Endothelial cell of umbilical vein (primary cell): ENCODE data around the gene C22orf39. TPM values are rescaled to one million over a fixed set of nuclear protein-coding genes. Genes with fewer than 3 reads are reported as not detected.

Experiments used
- BruUV-seq: library from RNA; stranded (reverse); fragments of 400-500 nt; replicated peaks from 2 replicates; lab custom pipeline; 2021; lab: Mats Ljungman, UMichigan
- CTCF ChIA-PET: fragments of 300-600, 350-600 bp; sonication (Branson Sonifier 250); formaldehyde crosslinking; loops from one replicate; lab custom pipeline; 2021; ENCODE audit warnings: antibody characterized with exemption, inconsistent platforms; lab: Charles Lee
- POLR2A ChIA-PET: fragments of 300-600, 350-600 bp; sonication (Branson Sonifier 250); formaldehyde crosslinking; loops from one replicate; lab custom pipeline; 2021; ENCODE audit warnings: antibody characterized with exemption, inconsistent platforms; lab: Charles Lee
- DNase-seq: peaks from one replicate; pipeline ENCODE4 v3.0.0-alpha.2; 2011; ENCODE audit warnings: low read depth, low spot score
- FAIRE-seq: peaks from 2 replicates; lab custom pipeline; 2011; peaks lifted over from hg19 to GRCh38; lab: Jason Lieb, UNC
- H2AFZ ChIP-seq: 2 replicates; pipeline ENCODE4 v1.6.0; 2012; ENCODE audit warnings: low read depth, low read length, control low read depth, inconsistent platforms
- H3K27ac ChIP-seq: 2 replicates; pipeline ENCODE4 v1.5.1; 2011; ENCODE audit warnings: low read depth, mild to moderate bottlenecking, control low read depth, low read length, moderate library complexity; ENCODE audit not compliant: insufficient read depth
- H3K27me3 ChIP-seq, 2 experiments: 2 replicates each; pipeline versions ENCODE4 v1.6.0 to v1.6.1; 2011; ENCODE audit warnings: low read length in 2 of 2, mixed read lengths in 1 of 2; ENCODE audit not compliant: control insufficient read depth in 2 of 2, insufficient read depth in 2 of 2
- H3K36me3 ChIP-seq, 2 experiments: 2 replicates in 1 of 2; 3 replicates in 1 of 2; pipeline ENCODE4 v1.5.1; 2011; ENCODE audit warnings: low read length in 2 of 2, mild to moderate bottlenecking in 1 of 2, moderate library complexity in 1 of 2; ENCODE audit not compliant: control insufficient read depth in 2 of 2, insufficient read depth in 2 of 2; ENCODE audit errors: extremely low read depth in 1 of 2
- H3K4me1 ChIP-seq: 3 replicates; pipeline ENCODE4 v1.5.1; 2011; ENCODE audit warnings: mild to moderate bottlenecking, low read length; ENCODE audit not compliant: control insufficient read depth, insufficient read depth; ENCODE audit errors: extremely low read depth
- H3K4me2 ChIP-seq: 2 replicates; pipeline ENCODE4 v1.6.1; 2011; ENCODE audit warnings: low read length, control low read depth, mixed read lengths; ENCODE audit not compliant: insufficient read depth
- H3K4me3 ChIP-seq, 3 experiments: fragments of 200-600 bp in 1 of 3; sonication (generic), shearing (Covaris generic) in 1 of 3; replicated peaks in 1 of 3; 2 replicates each; pipeline ENCODE4 v1.5.1; 2011 to 2016; ENCODE audit warnings: control low read depth in 3 of 3, low read length in 3 of 3, mild to moderate bottlenecking in 2 of 3, inconsistent platforms in 1 of 3, low read depth in 1 of 3, moderate library complexity in 1 of 3; ENCODE audit not compliant: insufficient read depth in 1 of 3
- H3K79me2 ChIP-seq: 2 replicates; pipeline ENCODE4 v1.6.0; 2012; ENCODE audit warnings: low read length, inconsistent platforms; ENCODE audit not compliant: control insufficient read depth, insufficient read depth
- H3K9ac ChIP-seq: replicated peaks from 2 replicates; pipeline ENCODE3; 2011; ENCODE audit warnings: low read length, control low read depth; ENCODE audit not compliant: insufficient read depth; ENCODE audit errors: extremely low read depth
- H3K9me1 ChIP-seq: replicated peaks from 3 replicates; pipeline ENCODE4 v1.6.0; 2011; ENCODE audit warnings: mild to moderate bottlenecking, low read length; ENCODE audit not compliant: control insufficient read depth, insufficient read depth; ENCODE audit errors: extremely low read depth
- H3K9me3 ChIP-seq: replicated peaks from 2 replicates; pipeline ENCODE4 v1.5.1; 2012; ENCODE audit warnings: low read length, inconsistent platforms; ENCODE audit not compliant: control insufficient read depth, insufficient read depth
- H4K20me1 ChIP-seq: replicated peaks from 2 replicates; pipeline ENCODE3; 2011; ENCODE audit warnings: mild to moderate bottlenecking, low read length; ENCODE audit not compliant: control insufficient read depth, insufficient read depth; ENCODE audit errors: extremely low read depth
- EZH2 ChIP-seq: IDR thresholded peaks from 2 replicates; pipeline ENCODE4 v1.6.1; 2012; ENCODE audit warnings: borderline replicate concordance, low read depth, mild to moderate bottlenecking, moderate library complexity, low read length, inconsistent platforms; ENCODE audit not compliant: severe bottlenecking
- FOS ChIP-seq: IDR thresholded peaks from 2 replicates; pipeline ENCODE4 v1.6.1; 2011; ENCODE audit warnings: mild to moderate bottlenecking, low read length, moderate library complexity, borderline replicate concordance; ENCODE audit not compliant: insufficient read depth
- GATA2 ChIP-seq: IDR thresholded peaks from 2 replicates; pipeline ENCODE4 v1.7.0; 2011; ENCODE audit warnings: low read depth, mild to moderate bottlenecking, moderate library complexity, mixed read lengths, low read length; ENCODE audit not compliant: insufficient read length, insufficient read depth
- JUN ChIP-seq: IDR thresholded peaks from 2 replicates; pipeline ENCODE4 v1.6.1; 2011; ENCODE audit warnings: borderline replicate concordance, low read depth; ENCODE audit not compliant: insufficient read length, insufficient read depth
- MAX ChIP-seq: IDR thresholded peaks from 2 replicates; pipeline ENCODE4 v1.6.1; 2011; ENCODE audit not compliant: insufficient read depth, insufficient read length
- MYC ChIP-seq: IDR thresholded peaks from one replicate; pipeline ENCODE4 v1.6.1; 2011; ENCODE audit warnings: mild to moderate bottlenecking, low read depth, low read length
- POLR2A ChIP-seq: IDR thresholded peaks from 2 replicates; pipeline ENCODE4 v1.6.1; 2012; ENCODE audit warnings: low read depth, mild to moderate bottlenecking, control low read depth, low read length
- POLR2AphosphoS5 ChIP-seq: IDR thresholded peaks from 2 replicates; pipeline ENCODE4 v1.6.1; 2012; ENCODE audit warnings: low read depth, mild to moderate bottlenecking, control low read depth, low read length, moderate library complexity; ENCODE audit not compliant: insufficient read depth
- dilution Hi-C: fragments of 300-500 bp; cut with MboI; formaldehyde crosslinking; loops from one replicate; pipeline ENCODE4 v1.15.0; 2019; ENCODE audit warnings: low sequenced_read_pairs; ENCODE audit not compliant: extremely low pct_ligation_motif_present
- intact Hi-C: fragments of 100-400 bp; cut with micrococcal nuclease; formaldehyde crosslinking; loops from one replicate; pipeline ENCODE4 v1.10.0; 2022
- polyA plus RNA-seq, 4 experiments: library from polyadenylated mRNA; depleted of rRNA in 3 of 4; stranded (reverse) in 3 of 4; unstranded in 1 of 4; fragments of >200 nt; gene quantifications; 2 replicates each; pipeline versions ENCODE4 v1.2.1 to v1.2.3, GENCODE V29; 2011 to 2012; ENCODE audit warnings: missing spikeins in 1 of 4
- total RNA-seq: library from RNA; stranded (reverse); gene quantifications from 2 replicates; pipeline ENCODE4 v1.2.3, GENCODE V29; 2021
- TF ChIP-seq, protein P1 (sequence below), 2 donors: IDR thresholded peaks; 1 replicate in 1 of 2; 2 replicates in 1 of 2; pipeline ENCODE4 v1.5.1; 2011; ENCODE audit warnings: low read length in 2 of 2, mild to moderate bottlenecking in 2 of 2, moderate library complexity in 2 of 2, control low read depth in 1 of 2, inconsistent platforms in 1 of 2, low read depth in 1 of 2; ENCODE audit not compliant: insufficient read depth in 1 of 2; ENCODE audit errors: extremely low read depth in 1 of 2

C22orf39 gene
- total and polyA plus RNA-seq, 2 donors (not counting 3 experiments of a cell fraction or from before 2014, with no cell fraction given): 26.1 to 28.0 TPM

GRCh38 chr22:19393704-19394103, 53.8 kb downstream of the C22orf39 start:
- FAIRE-seq: no peak
- Histone ChIP-seq H4K20me1 (no peaks in the 10 kb centered on the region), H3K36me3 (peaks cover 23 to 37% of the 10 kb centered on the region in 2 experiments), H3K4me2 (no peak overlapping the region), H3K79me2 (no peaks in the 10 kb centered on the region), H3K27me3 (no peaks in the 10 kb centered on the region), H3K9me3 (no peaks in the 10 kb centered on the region), H2AFZ (no peak overlapping the region), H3K4me1 (no peaks in the 10 kb centered on the region), H3K9ac (no peak overlapping the region), H3K4me3 (no peak overlapping the region), H3K9me1 (no peaks in the 10 kb centered on the region), H3K27ac (no peak overlapping the region)
- POLR2A ChIA-PET: no interaction called here
- BruUV-seq: no TSS peak
- DNase-seq: no peak
- intact Hi-C loops: no loop called here
- TF ChIP-seq EZH2: no peak
- no peak for TF ChIP-seq GATA2
- TF ChIP-seq POLR2A: no peak
- no peak for TF ChIP-seq MAX
- no peak for TF ChIP-seq MYC
- no peak for TF ChIP-seq POLR2AphosphoS5
- TF ChIP-seq, protein P1, sequence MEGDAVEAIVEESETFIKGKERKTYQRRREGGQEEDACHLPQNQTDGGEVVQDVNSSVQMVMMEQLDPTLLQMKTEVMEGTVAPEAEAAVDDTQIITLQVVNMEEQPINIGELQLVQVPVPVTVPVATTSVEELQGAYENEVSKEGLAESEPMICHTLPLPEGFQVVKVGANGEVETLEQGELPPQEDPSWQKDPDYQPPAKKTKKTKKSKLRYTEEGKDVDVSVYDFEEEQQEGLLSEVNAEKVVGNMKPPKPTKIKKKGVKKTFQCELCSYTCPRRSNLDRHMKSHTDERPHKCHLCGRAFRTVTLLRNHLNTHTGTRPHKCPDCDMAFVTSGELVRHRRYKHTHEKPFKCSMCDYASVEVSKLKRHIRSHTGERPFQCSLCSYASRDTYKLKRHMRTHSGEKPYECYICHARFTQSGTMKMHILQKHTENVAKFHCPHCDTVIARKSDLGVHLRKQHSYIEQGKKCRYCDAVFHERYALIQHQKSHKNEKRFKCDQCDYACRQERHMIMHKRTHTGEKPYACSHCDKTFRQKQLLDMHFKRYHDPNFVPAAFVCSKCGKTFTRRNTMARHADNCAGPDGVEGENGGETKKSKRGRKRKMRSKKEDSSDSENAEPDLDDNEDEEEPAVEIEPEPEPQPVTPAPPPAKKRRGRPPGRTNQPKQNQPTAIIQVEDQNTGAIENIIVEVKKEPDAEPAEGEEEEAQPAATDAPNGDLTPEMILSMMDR (IDR thresholded peaks at IDR 0.05; ENCODE audit: extremely low read depth in 1 of 2, insufficient read depth in 1 of 2, low read depth in 1 of 2, low read length in 2 of 2): no peak
- no peak for TF ChIP-seq JUN
- no peak for TF ChIP-seq FOS
- dilution Hi-C loops: no loop called here
- CTCF ChIA-PET: interaction anchor here (0.8 to 1.4 kb wide), 3 partner anchors 10 to 249 kb away, joined by 3 to 4 read pairs (median 3); partner anchors contain the start of gene ESS2

Other genes starting within 250 kb of the C22orf39 start
- gene CLTCL1, start 156.0 kb downstream of the C22orf39 start, total RNA-seq: 6.2 and 6.8 TPM in 2 replicates
- gene CLTCL1, start 156.0 kb downstream of the C22orf39 start, polyA plus RNA-seq: 5.0 and 5.1 TPM in 2 replicates
- gene HIRA, start 16.0 kb downstream of the C22orf39 start, total RNA-seq: 27.7 and 30.9 TPM in 2 replicates
- 17.3 and 18.1 TPM in 2 replicates for gene HIRA, start 16.0 kb downstream of the C22orf39 start, polyA plus RNA-seq
- 27.4 and 30.6 TPM in 2 replicates for gene MRPL40, start 15.2 kb downstream of the C22orf39 start, total RNA-seq
- 17.5 and 22.0 TPM in 2 replicates for gene MRPL40, start 15.2 kb downstream of the C22orf39 start, polyA plus RNA-seq
- gene UFD1, start 31.5 kb upstream of the C22orf39 start, total RNA-seq: 122 and 127 TPM in 2 replicates
- 221 and 228 TPM in 2 replicates for gene UFD1, start 31.5 kb upstream of the C22orf39 start, polyA plus RNA-seq
- 40.6 and 44.7 TPM in 2 replicates for gene CDC45, start 32.2 kb upstream of the C22orf39 start, total RNA-seq
- gene CDC45, start 32.2 kb upstream of the C22orf39 start, polyA plus RNA-seq: 33.2 and 36.6 TPM in 2 replicates
- 165 and 198 TPM in 2 replicates for gene CLDN5, start 76.7 kb upstream of the C22orf39 start, total RNA-seq
- 252 and 295 TPM in 2 replicates for gene CLDN5, start 76.7 kb upstream of the C22orf39 start, polyA plus RNA-seq